H9 (cell line): ENCODE results near the gene GRAMD1B. TPM values are rescaled to one million over a fixed set of nuclear protein-coding genes. Genes with fewer than 3 reads are reported as not detected.

Experiments used
- DNase-seq: peaks from one replicate; pipeline ENCODE4 v3.0.0-alpha.2; 2017
- H2AFZ ChIP-seq: one replicate; pipeline ENCODE4 v1.6.1; 2013; ENCODE audit warnings: mild to moderate bottlenecking, low read length, control low read depth, moderate library complexity
- H2AK5ac ChIP-seq: 2 replicates; pipeline ENCODE4 v1.6.1; 2013; ENCODE audit warnings: low read length, control low read depth, mixed read lengths; ENCODE audit not compliant: insufficient read length
- H2BK120ac ChIP-seq: one replicate; pipeline ENCODE4 v1.6.1; 2013; ENCODE audit warnings: low read depth, mild to moderate bottlenecking, low read length, control low read depth, inconsistent platforms; ENCODE audit not compliant: poor library complexity, severe bottlenecking
- H2BK12ac ChIP-seq: 2 replicates; pipeline ENCODE4 v1.6.1; 2013; ENCODE audit warnings: low read length, control low read depth, mixed read lengths, low read depth; ENCODE audit not compliant: insufficient read length
- H2BK15ac ChIP-seq: 2 replicates; pipeline ENCODE4 v1.6.1; 2013; ENCODE audit warnings: low read depth, low read length, control low read depth
- H2BK20ac ChIP-seq: one replicate; pipeline ENCODE4 v1.6.1; 2013; ENCODE audit warnings: low read depth, mild to moderate bottlenecking, low read length, control low read depth, inconsistent platforms; ENCODE audit not compliant: poor library complexity, severe bottlenecking
- H2BK5ac ChIP-seq: 2 replicates; pipeline ENCODE4 v1.6.1; 2013; ENCODE audit warnings: low read length, control low read depth, mixed read lengths; ENCODE audit not compliant: insufficient read length
- H3K14ac ChIP-seq: 2 replicates; pipeline ENCODE4 v1.6.1; 2013; ENCODE audit warnings: low read length, control low read depth; ENCODE audit not compliant: insufficient read depth
- H3K18ac ChIP-seq: 2 replicates; pipeline ENCODE4 v1.6.1; 2013; ENCODE audit warnings: low read depth, mild to moderate bottlenecking, mixed read lengths, low read length, control low read depth; ENCODE audit not compliant: insufficient read length
- H3K23ac ChIP-seq: 2 replicates; pipeline ENCODE4 v1.6.1; 2013; ENCODE audit warnings: low read length, control low read depth, mixed read lengths, low read depth; ENCODE audit not compliant: insufficient read length
- H3K23me2 ChIP-seq: 2 replicates; pipeline ENCODE4 v1.6.1; 2013; ENCODE audit warnings: low read depth, mild to moderate bottlenecking, mixed read lengths, low read length, control low read depth; ENCODE audit not compliant: insufficient read length, poor library complexity, severe bottlenecking
- H3K27ac ChIP-seq: 2 replicates; pipeline ENCODE4 v1.5.1; 2013; ENCODE audit warnings: low read length, control low read depth, mixed read lengths, low read depth; ENCODE audit not compliant: insufficient read length
- H3K27me3 ChIP-seq: 2 replicates; pipeline ENCODE4 v1.6.1; 2013; ENCODE audit warnings: low read length, control low read depth, inconsistent platforms; ENCODE audit not compliant: insufficient read depth
- H3K4ac ChIP-seq: 2 replicates; pipeline ENCODE4 v1.6.1; 2013; ENCODE audit warnings: low read depth, mild to moderate bottlenecking, control low read depth, inconsistent platforms, low read length, moderate library complexity
- H3K4me1 ChIP-seq: 2 replicates; pipeline ENCODE4 v1.6.1; 2013; ENCODE audit warnings: low read length, control low read depth, inconsistent platforms; ENCODE audit not compliant: insufficient read depth
- H3K4me2 ChIP-seq: 2 replicates; pipeline ENCODE4 v1.6.1; 2013; ENCODE audit warnings: low read length, control low read depth, mixed read lengths; ENCODE audit not compliant: insufficient read length, insufficient read depth
- H3K56ac ChIP-seq: 2 replicates; pipeline ENCODE4 v1.6.1; 2013; ENCODE audit warnings: low read depth, mild to moderate bottlenecking, mixed read lengths, low read length, control low read depth; ENCODE audit not compliant: insufficient read length
- H3K79me1 ChIP-seq: 2 replicates; pipeline ENCODE4 v1.6.1; 2013; ENCODE audit warnings: low read depth, mild to moderate bottlenecking, moderate library complexity, low read length, control low read depth, inconsistent platforms; ENCODE audit not compliant: insufficient read depth, poor library complexity, severe bottlenecking
- H3K79me2 ChIP-seq: 2 replicates; pipeline ENCODE4 v1.6.1; 2013; ENCODE audit warnings: low read length, control low read depth, inconsistent platforms; ENCODE audit not compliant: insufficient read depth
- H3K9ac ChIP-seq: 2 replicates; pipeline ENCODE4 v1.6.1; 2013; ENCODE audit warnings: low read length, control low read depth, mixed read lengths; ENCODE audit not compliant: insufficient read length; ENCODE audit errors: extremely low read depth
- H3K9me3 ChIP-seq: one replicate; pipeline ENCODE4 v1.6.1; 2013; ENCODE audit warnings: low read depth, low read length, inconsistent platforms; ENCODE audit not compliant: control insufficient read depth
- H3T11ph ChIP-seq: one replicate; pipeline ENCODE4 v1.6.1; 2013; ENCODE audit warnings: mild to moderate bottlenecking, low read length, control low read depth, inconsistent platforms
- H4K20me1 ChIP-seq: one replicate; pipeline ENCODE4 v1.6.1; 2013; ENCODE audit not compliant: control insufficient read depth, insufficient read length, insufficient read depth
- H4K5ac ChIP-seq: 2 replicates; pipeline ENCODE4 v1.6.1; 2013; ENCODE audit warnings: low read depth, mild to moderate bottlenecking, mixed read lengths, low read length, control low read depth; ENCODE audit not compliant: insufficient read length
- H4K8ac ChIP-seq: replicated peaks from 2 replicates; pipeline ENCODE4 v1.6.1; 2013; ENCODE audit warnings: low read length, control low read depth, mixed read lengths, low read depth; ENCODE audit not compliant: insufficient read length
- H4K91ac ChIP-seq: 2 replicates; pipeline ENCODE4 v1.6.1; 2013; ENCODE audit warnings: low read depth, mild to moderate bottlenecking, moderate library complexity, mixed read lengths, low read length, control low read depth; ENCODE audit not compliant: insufficient read length
- H3K27ac Mint-ChIP-seq, 3 experiments: 2 replicates in 2 of 3; 3 replicates in 1 of 3; pipeline ENCODE4 v1.8.0; 2020 to 2021; ENCODE audit warnings: mixed read lengths in 3 of 3, mild to moderate bottlenecking in 1 of 3, moderate library complexity in 1 of 3
- H3K27me3 Mint-ChIP-seq: 2 replicates; pipeline ENCODE4 v1.8.0; 2021; ENCODE audit warnings: low read depth, mild to moderate bottlenecking, moderate library complexity, mixed read lengths
- H3K36me3 Mint-ChIP-seq, 3 experiments: 2 replicates in 2 of 3; 3 replicates in 1 of 3; pipeline ENCODE4 v1.8.0; 2020 to 2021; ENCODE audit warnings: low read depth in 3 of 3, mixed read lengths in 3 of 3; ENCODE audit not compliant: insufficient read depth in 1 of 3
- H3K4me1 Mint-ChIP-seq, 2 experiments: 2 replicates each; pipeline ENCODE4 v1.8.0; 2020; ENCODE audit warnings: mixed read lengths in 2 of 2
- H3K4me3 Mint-ChIP-seq, 2 experiments: 2 replicates in 1 of 2; 3 replicates in 1 of 2; pipeline ENCODE4 v1.8.0; 2020 to 2021; ENCODE audit warnings: mild to moderate bottlenecking in 2 of 2, mixed read lengths in 2 of 2, moderate library complexity in 1 of 2
- H3K9me3 Mint-ChIP-seq, 2 experiments: 2 replicates in 1 of 2; 3 replicates in 1 of 2; pipeline ENCODE4 v1.8.0; 2020; ENCODE audit warnings: mild to moderate bottlenecking in 2 of 2, mixed read lengths in 2 of 2, moderate library complexity in 1 of 2
- whole genome bisulfite sequencing: extraction: QIAGEN DNeasy Blood & Tissue Kit; methylation state at CpG from one replicate; pipeline ENCODE4 v1.1.7; 2013; ENCODE audit warnings: missing lambda C conversion rate, low lambda C conversion rate, mixed read lengths; ENCODE audit not compliant: insufficient read length; ENCODE audit errors: extremely low coverage; 5-methylcytosine and 5-hydroxymethylcytosine counted together
- total RNA-seq: library from RNA; stranded (reverse); gene quantifications from 2 replicates; pipeline ENCODE4 v1.2.1, GENCODE V29; 2021
- TF ChIP-seq, protein P1 (sequence below): fragments of 200-600 bp; sonication (generic); conservative IDR thresholded peaks from 3 replicates; pipeline ENCODE4 v1.8.0; 2021; ENCODE audit warnings: antibody characterized with exemption, mild to moderate bottlenecking

GRAMD1B gene
- total RNA-seq, 1 experiment from 2014 or later = 25.9 TPM

DNA sequence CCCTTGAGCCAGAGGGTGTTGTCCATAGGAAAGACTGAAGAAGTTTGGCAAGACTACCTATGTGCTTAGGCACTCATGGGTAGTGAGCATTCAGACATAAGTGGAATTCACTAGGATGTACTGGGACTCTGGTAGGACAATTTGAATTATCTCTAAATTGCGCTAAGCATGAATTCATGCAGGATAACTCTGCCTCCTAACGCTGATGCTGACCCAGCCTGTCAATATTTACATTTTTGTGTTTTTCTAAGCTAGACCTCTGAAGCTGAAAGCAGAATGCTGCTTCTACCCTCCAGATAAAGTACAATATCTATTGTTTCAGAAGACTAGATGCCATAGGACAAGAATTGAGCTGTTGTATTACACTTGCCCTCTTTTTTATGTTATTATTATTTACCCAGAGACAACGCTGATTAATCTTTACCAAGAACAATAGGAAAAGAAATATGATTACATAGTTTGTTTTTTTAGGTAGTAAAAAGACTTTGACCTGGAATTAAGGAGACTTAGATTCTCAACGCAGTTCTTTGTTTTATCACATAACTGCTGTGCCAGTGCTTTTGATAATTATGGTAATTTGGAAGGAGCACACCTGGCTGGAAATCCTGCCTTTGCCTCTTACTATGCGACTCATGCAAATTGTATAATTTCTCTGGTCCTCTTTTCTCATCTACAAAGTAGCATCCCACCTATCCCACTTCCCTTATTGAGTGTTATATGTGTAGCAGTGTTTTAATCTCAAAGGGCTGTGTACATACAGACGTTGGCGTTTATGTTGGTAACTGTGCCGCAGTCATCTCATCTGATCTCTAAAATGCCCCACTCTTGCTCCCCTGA, 21.2 kb upstream of the GRAMD1B start:
- peaks cover 5% of the 10 kb centered on the region; the same call in 1 of the 2 replicates for H3K4me1 ChIP-seq
- H3K27me3 Mint-ChIP-seq = peaks cover 78% of the 10 kb centered on the region
- H2AFZ ChIP-seq = no peak overlapping the region
- no peak overlapping the region for H2BK12ac ChIP-seq
- H4K91ac ChIP-seq = no peak overlapping the region
- no peaks in the 10 kb centered on the region for H3K79me1 ChIP-seq
- no peak overlapping the region for H3K4ac ChIP-seq
- no peak overlapping the region for H3K23ac ChIP-seq
- no peak overlapping the region for H3K4me3 Mint-ChIP-seq
- H3K56ac ChIP-seq = no peak overlapping the region
- H2BK5ac ChIP-seq = no peak overlapping the region
- no peaks in the 10 kb centered on the region for H3K36me3 Mint-ChIP-seq
- H3K9me3 ChIP-seq = no peaks in the 10 kb centered on the region
- H2AK5ac ChIP-seq = no peak overlapping the region
- no peaks in the 10 kb centered on the region; a peak in 2 of 5 replicates for H3K9me3 Mint-ChIP-seq
- no peak overlapping the region for H3K9ac ChIP-seq
- H3K27ac Mint-ChIP-seq = no peak overlapping the region
- H4K8ac ChIP-seq = no peak overlapping the region
- no peaks in the 10 kb centered on the region for H3K79me2 ChIP-seq
- TF ChIP-seq, protein P1, sequence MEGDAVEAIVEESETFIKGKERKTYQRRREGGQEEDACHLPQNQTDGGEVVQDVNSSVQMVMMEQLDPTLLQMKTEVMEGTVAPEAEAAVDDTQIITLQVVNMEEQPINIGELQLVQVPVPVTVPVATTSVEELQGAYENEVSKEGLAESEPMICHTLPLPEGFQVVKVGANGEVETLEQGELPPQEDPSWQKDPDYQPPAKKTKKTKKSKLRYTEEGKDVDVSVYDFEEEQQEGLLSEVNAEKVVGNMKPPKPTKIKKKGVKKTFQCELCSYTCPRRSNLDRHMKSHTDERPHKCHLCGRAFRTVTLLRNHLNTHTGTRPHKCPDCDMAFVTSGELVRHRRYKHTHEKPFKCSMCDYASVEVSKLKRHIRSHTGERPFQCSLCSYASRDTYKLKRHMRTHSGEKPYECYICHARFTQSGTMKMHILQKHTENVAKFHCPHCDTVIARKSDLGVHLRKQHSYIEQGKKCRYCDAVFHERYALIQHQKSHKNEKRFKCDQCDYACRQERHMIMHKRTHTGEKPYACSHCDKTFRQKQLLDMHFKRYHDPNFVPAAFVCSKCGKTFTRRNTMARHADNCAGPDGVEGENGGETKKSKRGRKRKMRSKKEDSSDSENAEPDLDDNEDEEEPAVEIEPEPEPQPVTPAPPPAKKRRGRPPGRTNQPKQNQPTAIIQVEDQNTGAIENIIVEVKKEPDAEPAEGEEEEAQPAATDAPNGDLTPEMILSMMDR = no peak
- H3T11ph ChIP-seq = no peak overlapping the region
- no CpG with 5 or more reads among the region's 8 CpGs for WGBS
- H3K4me1 Mint-ChIP-seq = peaks cover 40 to 52% of the 10 kb centered on the region in 2 experiments
- no peak overlapping the region for H2BK15ac ChIP-seq
- no peak overlapping the region for H3K18ac ChIP-seq
- H3K27me3 ChIP-seq = no peaks in the 10 kb centered on the region; the same call in 1 of the 2 replicates
- DNase-seq = no peak
- H4K20me1 ChIP-seq = no peaks in the 10 kb centered on the region
- no peaks in the 10 kb centered on the region for H3K23me2 ChIP-seq
- H3K14ac ChIP-seq = no peak overlapping the region
- no peak overlapping the region for H3K27ac ChIP-seq
- no peak overlapping the region for H2BK20ac ChIP-seq
- H2BK120ac ChIP-seq = no peak overlapping the region
- H4K5ac ChIP-seq = no peak overlapping the region
- no peak overlapping the region for H3K4me2 ChIP-seq
